Kidney capillary endothelial cell (primary cell): ENCODE results near the gene C1QTNF2.

Experiments used
- DNase-seq: peaks from one replicate; pipeline ENCODE4 v3.0.0-alpha.2; 2018; ENCODE audit warnings: low spot score

The C1QTNF2 gene

DNA sequence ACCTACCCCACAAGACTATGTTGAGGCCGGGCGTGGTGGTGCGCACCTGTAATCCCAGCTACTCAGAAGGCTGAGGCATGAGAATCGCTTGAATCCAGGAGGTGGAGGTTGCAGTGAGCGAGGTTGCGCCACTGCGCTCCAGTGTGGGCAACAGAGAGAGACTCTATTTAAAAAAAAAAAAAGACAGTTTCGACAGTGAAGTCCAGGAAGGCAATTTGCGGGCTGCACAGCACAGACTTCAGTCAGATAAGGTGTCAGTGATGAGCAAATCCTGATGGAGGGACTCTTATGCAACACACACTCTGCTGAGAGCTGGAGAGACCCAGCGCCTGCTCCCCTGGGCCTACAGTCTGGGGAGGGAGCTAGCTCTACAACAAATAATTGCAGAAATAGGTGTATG is 72.2 kb downstream of the C1QTNF2 start:
- no peak for DNase-seq

DNA sequence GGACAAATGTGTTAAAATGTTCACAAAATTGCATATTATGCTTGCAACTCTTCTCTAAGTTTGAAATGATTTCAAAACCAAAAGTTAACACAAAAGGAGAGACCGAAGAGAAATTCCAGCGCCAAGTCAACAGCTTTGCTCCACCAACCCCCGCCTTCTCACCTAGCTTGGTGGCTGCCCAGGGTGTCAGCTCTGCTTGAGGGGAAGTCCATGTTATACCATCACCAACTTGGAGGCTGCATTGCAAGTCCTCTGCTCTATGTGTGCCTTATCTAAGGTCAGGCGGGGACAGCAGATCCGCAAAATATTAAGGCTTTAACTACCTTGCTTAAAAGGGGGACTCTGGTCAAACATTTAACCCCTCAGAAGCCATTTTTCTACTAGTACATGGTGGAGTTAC is 72.7 kb downstream of the C1QTNF2 start:
- DNase-seq: no peak
